AG04449 (cell line): ENCODE measurements around the gene PPM1N.

Experiments used
- CTCF ChIA-PET: fragments of 350-600 bp; formaldehyde crosslinking; extraction: SDS; loops from one replicate; lab custom pipeline; 2021; ENCODE audit warnings: antibody characterized with exemption; lab: Yijun Ruan, JAX
- POLR2A ChIA-PET: fragments of 400-600, 350-600 bp; formaldehyde crosslinking; extraction: SDS; loops from one replicate; lab custom pipeline; 2020; ENCODE audit warnings: antibody characterized with exemption, inconsistent platforms; lab: Yijun Ruan, JAX
- DNase-seq: peaks from one replicate; pipeline ENCODE4 v3.0.0-alpha.2; 2010; ENCODE audit warnings: low read depth, low spot score
- H3K4me3 ChIP-seq: 2 replicates; pipeline ENCODE4 v1.5.1; 2011; ENCODE audit warnings: low read depth, mild to moderate bottlenecking, control low read depth, low read length
- CTCF ChIP-seq: IDR thresholded peaks from one replicate; pipeline ENCODE4 v1.5.1; 2011; ENCODE audit warnings: mild to moderate bottlenecking, moderate library complexity, low read length, control low read depth, inconsistent platforms; ENCODE audit not compliant: insufficient read depth; ENCODE audit errors: missing control alignments

PPM1N gene

GRCh38 chr19:45496349-45496953 is 1.8 kb upstream of the PPM1N start:
- CTCF ChIA-PET, result interaction anchor here (0.9 to 8.8 kb wide), 9 partner anchors 9 to 145 kb away, joined by 3 to 99 read pairs (median 24); no protein-coding TSS in a partner anchor
- POLR2A ChIA-PET, result interaction anchor here (1.0 kb wide), 1 partner anchor 12 kb away, joined by 5 read pairs; no protein-coding TSS in a partner anchor
- TF ChIP-seq CTCF, result no peak
- peak overlapping the region; percentile 69 for H3K4me3 ChIP-seq
- no peak for DNase-seq

DNA sequence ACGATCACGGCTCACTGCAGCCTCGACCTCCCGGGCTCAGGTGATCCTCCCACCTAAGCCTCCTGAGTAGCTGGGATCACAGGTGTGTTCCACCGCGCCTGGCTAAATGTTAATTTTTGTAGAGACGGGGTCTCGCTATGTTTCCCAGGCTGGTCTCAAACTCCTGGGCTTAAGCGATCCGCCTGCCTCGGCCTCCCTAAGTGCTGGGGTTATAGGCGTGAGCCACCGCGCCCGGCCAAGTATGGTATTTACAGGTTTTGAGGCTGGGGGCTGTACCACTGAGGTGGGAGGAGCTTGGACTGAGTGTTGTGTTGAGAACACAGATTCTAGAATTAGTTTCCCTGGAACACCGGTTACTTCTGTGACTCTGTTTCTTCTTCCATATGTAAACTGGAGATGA is 452 bp upstream of the PPM1N start:
- POLR2A ChIA-PET, result no interaction called here
- TF ChIP-seq CTCF, result no peak

GRCh38 chr19:45499196-45500180 is 1.2 kb downstream of the PPM1N start:
- ChIA-PET CTCF (interaction anchor here (0.7 to 8.8 kb wide), 4 partner anchors 12 to 143 kb away, joined by 3 to 68 read pairs (median 34); no protein-coding TSS in a partner anchor), POLR2A (interaction anchor here (0.6 to 1.1 kb wide), 3 partner anchors 9 to 218 kb away, joined by 3 read pairs; no protein-coding TSS in a partner anchor)
- TF ChIP-seq CTCF, result no peak
- H3K4me3 ChIP-seq, result no peak overlapping the region
- DNase-seq, result no peak

More for the DNA sequence above, 452 bp upstream of the PPM1N start:
- CTCF ChIA-PET, result interaction anchor here (1.1 to 8.8 kb wide), 5 partner anchors 8 to 147 kb away, joined by 3 to 99 read pairs (median 4); no protein-coding TSS in a partner anchor
- H3K4me3 ChIP-seq, result no peak overlapping the region
- no peak for DNase-seq

GRCh38 chr19:45500918-45501729 is 2.9 kb downstream of the PPM1N start:
- CTCF ChIA-PET, result interaction anchor here (1.2 to 8.2 kb wide), 3 partner anchors 14 to 62 kb away, joined by 4 to 60 read pairs (median 10); no protein-coding TSS in a partner anchor
- POLR2A ChIA-PET, result no interaction called here
- TF ChIP-seq CTCF, result no peak
- no peak overlapping the region for H3K4me3 ChIP-seq
- no peak for DNase-seq

GRCh38 chr19:45501730-45502014 is 3.4 kb downstream of the PPM1N start:
- no peak overlapping the region for H3K4me3 ChIP-seq
- ChIA-PET POLR2A (no interaction called here), CTCF (interaction anchor here (1.2 to 8.2 kb wide), 3 partner anchors 14 to 63 kb away, joined by 4 to 60 read pairs (median 10); no protein-coding TSS in a partner anchor)
- no peak for TF ChIP-seq CTCF
- DNase-seq, result no peak
